Hematopoietic multipotent progenitor cell treated with erythropoietin and hydrocortisone succinate and interleukin-3 and kit ligand, for 6 days (in vitro differentiated cells): Measurements from ENCODE around the gene CALM3.
A peak's percentile ranks its signal among the peaks of the same experiment; 100 is the strongest.

Experiments used
- DNase-seq: peaks from one replicate; pipeline ENCODE4 v3.0.0-alpha.2; 2015

Gene CALM3

DNA sequence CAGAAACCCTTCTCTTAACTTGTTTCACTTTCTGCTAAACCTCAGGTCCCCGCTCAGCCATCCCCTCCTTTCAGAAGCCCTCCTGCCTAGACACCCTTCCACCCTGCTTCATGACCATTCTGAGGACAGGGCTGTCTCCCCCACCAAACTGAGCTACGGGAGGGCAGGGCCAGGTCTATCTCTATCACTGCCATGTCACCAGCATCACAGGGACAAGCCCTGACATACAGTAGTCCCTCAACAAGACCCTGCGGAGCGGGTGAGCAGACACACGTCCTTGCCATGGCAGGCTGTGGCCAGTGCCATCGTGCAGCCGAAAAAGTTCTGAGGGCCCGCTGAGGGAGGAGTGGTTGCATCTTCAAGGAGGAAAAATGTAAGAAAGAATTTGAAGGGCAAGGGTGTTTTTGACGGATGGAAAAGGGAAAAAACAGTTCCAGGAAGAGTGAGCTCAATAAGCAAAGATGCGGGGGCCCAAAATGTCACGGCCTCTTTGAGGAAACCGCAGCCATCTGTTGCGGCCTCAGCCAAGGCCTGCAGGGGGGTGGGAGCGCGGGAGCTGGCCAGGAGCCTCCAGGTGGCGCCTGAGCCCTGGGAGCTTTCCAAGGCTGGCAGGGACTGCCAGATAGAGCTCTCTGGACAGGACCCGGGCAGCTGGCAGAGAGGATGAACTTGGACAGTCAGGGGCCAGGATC lies 15.6 kb downstream of the CALM3 start:
- peak; percentile 71 for DNase-seq

DNA sequence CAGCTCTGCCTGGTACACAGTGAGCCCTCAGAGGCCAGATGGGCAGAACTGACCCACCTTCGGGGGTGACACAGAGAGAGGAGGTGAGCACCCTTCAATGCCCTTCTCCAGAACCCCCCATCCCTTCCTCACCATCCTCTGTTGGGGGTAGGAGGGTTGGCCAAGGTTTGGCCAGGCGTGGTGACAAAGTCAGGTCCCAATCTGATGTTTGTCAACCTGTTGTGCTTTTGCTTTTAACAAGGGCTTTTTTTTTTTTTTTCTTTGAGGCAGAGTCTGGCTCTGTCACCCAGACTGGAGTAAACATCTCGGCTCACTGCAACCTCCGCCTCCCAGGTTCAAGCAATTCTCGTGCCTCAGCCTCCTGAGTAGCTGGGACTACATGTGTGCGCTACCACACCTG lies 16.5 kb downstream of the CALM3 start:
- DNase-seq: no peak

DNA sequence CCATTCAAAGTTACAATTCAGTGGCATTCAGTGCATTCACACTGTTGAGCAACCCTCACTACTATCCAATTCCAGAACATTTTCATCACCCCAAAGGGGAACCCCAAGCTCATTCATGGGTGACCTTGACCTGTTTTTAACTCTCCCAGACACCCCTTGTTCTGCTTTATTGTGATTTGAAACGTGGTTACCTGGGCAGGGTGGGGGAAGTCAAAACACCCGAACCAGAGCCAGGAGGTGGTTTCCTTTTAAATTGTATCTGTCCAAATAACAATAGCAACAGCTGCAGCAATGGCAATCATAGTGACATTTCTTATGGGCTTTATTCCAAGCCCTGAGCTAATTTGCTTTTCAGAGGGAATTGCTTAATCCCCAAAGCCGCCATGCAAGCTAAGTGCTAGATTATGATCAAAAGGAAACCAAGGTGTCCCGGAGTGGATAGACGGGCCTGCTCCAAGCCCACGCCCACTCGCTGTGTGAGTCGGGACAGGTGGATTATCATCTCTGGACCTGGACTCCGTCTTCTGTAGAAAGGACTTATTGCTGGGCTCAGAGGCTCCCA lies 17.6 kb downstream of the CALM3 start:
- no peak for DNase-seq

DNA sequence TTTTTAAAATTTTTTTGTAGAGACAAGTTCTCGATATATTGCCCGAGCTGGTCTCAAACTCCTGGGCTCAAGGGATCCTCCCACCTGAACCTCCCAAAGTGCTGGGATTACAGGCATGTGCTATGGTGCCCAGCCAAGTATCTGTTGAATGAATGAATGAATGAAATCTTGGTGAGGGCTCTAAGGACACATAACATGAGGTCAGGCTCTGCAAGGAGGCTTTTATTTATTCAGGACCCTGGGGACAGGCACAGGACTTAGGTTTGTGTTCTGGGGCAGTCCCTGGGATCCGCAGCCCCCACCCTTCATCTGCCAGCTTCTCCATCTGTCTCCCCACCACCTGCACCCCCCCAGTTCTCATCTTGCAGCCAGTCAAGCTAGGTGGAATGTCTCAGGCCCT lies 19.1 kb downstream of the CALM3 start:
- DNase-seq: no peak

DNA sequence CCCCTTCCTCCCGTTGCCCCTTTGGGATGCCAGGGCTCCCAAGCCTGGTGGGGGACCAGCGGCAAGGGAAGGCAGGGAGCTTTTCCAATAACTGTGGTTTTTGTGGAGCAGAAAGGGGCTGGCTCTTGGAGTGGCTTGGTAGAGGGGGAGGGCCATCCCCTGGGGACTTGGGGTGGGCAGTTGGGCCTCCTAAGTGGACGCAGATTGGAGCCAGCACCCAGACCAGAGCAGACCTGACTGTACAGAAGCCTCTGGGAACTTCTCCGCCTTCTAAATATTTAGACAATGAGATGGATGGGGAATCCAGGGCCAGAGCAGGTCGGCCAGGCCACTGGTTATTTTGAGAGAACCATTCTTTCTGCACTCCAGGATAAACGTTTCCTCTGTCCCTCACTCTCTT lies 19.6 kb downstream of the CALM3 start:
- no peak for DNase-seq

DNA sequence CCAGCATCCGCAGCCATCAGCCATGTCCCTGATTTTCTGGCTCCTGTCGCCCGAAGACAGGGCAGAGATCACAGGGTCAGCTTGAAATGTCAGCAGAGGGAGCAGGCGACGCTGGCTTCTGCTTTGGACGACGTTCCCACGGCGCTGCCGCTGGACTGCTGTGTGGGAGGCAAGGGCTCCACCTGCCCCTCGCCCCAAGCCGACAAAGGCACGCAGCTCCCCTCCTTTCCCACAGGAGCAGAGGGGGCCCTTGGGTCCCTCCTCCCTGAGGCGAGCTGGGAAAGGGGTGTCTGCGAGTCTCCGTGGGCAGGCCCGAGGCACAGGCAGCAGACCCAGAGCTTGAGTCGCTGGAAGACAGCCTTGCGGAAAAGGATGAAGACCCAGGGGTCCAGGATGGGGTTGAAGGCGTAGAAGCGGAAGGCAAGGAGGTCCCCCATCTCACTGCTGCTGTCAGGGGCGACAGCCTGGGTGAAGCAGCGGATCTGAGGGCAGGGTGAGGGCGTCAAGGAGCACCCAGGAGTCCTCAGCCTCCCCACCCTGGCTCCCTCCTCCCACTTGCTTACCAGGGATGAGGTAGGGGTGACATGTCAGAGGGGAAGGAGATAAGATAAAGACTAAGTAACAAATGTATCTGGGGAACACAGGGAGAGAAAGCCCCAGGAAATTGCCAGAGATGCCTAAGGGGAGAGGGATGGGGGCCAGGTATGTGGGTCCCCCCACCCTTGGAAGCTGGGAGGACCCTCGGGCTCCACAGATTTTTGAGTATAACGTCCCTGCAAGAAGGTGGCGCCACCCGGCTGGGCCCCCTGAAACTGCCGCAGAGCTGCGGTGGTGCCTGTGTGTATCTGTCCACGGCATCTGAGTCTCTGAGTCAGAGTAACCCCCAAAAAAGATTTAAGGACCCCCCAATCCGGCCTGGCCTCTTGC lies 20.3 kb downstream of the CALM3 start:
- no peak for DNase-seq

DNA sequence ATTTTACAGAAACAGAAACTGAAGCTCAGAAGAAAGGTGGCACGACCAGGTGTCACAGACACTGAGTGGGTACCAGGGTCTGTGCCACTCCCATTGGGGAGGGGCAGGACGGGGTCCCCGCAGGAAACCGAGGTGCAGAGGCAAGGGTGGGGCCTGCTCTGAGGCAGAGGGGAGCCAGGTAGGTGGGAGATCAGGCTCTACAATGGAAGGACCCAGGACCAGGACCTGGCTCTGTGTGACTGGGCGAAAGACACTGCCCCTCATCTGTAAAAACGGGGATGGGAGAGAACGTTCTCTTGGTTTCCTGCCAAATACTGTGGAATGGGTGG lies 21.0 kb downstream of the CALM3 start:
- peak; percentile 25 for DNase-seq

DNA sequence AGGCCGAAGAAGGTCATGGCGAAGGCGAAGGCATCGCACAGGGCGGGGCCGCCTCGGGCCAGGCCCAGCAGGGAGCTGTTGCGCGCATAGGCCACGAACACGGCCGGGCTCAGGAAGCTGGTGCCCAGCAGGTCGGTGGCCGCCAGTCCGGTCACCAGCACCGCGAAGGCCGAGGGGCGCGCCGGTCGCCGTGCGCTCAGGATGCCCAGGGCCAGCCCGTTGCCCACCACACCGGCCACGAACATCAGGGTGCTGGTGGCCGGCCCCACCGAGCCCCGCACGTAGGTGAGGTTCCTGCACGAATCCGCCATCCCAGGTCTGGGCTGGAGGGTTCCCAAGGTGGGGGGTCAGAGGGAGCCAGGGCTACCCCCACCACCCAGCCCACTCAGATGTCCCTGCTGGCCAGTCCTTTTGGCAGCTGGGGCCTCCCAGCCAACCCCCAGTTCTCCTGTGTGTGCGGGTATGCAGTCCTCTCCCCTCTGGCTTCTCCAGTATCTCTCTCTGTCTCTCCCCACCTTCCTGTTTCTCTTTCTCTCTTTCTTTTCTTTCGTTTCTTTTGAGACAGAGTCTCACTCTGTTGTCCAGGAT lies 22.9 kb downstream of the CALM3 start:
- no peak for DNase-seq

DNA sequence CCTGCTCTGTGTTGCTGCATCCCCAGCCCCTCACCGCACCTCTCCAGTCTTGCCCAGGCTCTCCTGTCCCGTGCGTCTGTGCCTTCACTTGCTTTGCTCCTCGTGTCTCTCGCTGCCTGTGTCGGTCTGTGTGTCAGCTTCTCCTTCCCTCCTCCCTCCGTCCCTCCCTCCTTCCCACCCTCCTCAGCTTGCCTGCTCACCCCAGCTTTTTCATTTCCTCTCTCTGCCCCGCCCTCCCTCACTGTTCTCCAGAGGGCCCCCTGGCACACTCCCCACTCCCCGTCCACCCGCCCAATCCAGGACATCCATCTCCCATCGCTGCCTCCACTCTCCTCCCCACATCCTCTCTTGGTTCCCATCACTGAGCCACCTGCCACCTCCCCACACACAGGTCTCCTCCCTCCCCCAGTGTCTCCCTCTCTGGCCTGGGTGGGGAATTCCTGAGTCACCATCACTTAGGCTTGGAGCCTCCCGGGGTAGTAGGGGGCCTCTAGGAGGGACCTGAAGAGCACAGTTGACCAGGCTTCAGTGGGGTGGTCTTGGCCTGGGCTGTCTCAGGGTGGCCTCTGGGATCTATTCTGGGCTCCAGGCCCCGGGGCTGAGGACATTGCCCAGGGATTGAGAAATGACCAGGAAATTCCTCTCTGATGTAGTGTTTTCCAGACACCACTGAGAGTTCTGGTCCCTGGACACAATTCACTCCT lies 24.0 kb downstream of the CALM3 start, which contains the start of gene PTGIR:
TSS of gene PTGIR (minus strand) at position 132 of the 704 bp plus-strand sequence. CDS start 864 bp downstream, outside the sequence.
- DNase-seq: peak; percentile 61

DNA sequence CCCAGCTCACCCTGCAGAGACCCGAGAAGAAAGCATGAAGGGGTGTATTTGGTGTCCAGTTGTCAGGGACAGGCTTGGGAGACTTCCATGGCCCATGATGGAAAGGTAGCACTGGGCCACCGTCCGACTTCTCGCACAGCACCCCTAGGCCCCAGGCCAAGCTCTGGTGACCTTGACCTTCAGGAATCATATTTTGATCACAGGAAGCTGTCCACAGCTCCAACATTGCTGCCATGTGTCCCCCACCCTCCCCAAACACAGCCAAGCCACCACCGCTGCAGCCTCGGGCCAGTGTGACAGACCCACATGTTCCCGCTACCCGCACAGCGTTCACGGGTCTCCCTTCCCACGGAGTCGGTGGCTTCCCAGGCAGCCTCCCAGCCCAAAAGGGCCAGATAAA lies 24.6 kb downstream of the CALM3 start:
- DNase-seq: no peak

DNA sequence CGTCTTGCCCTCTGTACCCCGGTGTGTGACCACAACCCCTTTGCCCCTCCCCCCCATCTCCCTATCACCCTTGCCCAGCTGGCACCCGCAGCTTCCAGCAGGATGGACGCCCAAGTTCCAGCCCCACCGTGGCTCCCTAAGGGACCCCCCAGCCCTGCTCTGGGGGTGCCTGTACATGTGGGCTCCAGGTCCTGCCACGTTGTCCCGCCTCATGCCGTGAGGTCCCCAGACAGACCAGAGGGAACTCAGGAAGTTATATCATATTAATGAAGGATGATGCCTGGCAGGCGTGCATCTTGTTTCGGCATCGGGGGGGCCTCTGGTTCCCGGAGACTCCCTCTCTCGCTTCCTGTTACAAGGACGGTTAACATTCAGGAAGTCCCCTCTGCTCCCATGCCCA lies 25.3 kb downstream of the CALM3 start:
- DNase-seq: no peak

DNA sequence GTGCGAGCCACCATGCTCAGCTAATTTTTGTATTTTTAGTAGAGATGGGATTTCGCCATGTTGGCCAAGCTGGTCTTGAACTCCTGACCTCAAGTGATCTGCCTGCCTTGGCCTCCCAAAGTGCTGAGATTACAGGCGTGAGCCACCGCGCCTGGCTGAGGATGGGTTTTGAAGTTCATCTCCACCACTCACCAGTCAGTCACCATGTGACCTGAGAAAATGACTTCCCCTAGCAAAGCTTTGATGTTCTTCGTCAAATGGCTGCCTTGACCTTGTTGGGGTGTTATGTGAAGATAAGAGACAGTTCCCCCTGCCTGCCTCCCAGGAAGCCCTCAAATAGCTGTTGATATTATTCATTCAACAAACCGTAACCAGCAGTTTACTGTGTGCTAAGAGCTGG lies 27.8 kb downstream of the CALM3 start:
- peak; percentile 82 for DNase-seq

DNA sequence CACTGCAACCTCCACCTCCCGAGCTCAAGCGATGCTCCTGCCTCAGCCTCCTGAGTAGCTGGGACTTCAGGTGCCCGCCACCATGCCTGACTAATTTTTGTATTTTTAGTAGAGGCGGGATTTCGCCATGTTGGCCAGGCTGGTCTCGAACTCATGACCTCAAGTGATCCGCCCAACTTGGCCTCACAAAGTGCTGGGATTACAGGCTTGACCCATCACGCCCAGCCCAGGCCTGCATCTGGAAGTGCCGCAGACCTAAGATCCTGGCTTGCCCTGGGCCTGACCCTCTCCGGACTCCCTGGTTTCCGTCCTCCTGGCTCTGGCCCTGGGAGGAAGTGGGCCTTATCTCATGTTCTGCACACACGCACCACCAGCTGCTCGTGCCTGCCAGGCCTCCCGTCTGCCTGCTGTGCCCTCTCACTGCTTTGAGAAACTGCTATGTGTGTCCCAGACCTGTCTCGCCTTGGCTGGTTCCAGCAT lies 28.5 kb downstream of the CALM3 start:
- peak; percentile 94 for DNase-seq

DNA sequence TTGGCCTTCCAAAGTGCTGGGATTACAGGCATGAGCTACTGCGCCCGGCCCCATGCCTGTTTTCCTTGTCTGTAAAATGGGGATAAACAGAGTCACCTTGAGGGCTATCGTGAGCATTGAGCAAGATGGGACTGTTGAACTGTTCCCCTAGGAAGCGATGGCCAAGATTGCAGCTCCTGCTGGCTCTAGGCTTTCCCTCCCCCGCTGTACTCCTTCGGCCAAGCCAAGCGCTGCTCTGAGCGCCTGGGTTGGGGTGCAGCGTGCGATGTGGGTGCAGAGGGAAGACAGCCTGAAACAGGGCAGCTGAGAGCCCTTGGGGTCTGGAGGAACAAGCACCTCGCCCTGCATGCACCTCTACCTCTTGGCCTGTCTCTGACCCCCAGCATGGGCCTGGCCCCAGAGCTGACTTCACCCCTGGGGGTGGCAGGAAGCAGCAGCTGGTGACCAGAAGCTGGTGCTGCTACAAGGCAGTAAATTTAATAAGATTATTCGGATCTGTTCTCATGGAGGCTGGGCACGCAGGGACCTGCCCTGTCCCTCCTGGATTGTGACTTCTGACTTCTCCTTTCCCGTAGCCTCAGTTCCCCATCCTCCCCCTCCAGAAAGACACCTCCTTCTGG lies 29.6 kb downstream of the CALM3 start:
- no peak for DNase-seq

DNA sequence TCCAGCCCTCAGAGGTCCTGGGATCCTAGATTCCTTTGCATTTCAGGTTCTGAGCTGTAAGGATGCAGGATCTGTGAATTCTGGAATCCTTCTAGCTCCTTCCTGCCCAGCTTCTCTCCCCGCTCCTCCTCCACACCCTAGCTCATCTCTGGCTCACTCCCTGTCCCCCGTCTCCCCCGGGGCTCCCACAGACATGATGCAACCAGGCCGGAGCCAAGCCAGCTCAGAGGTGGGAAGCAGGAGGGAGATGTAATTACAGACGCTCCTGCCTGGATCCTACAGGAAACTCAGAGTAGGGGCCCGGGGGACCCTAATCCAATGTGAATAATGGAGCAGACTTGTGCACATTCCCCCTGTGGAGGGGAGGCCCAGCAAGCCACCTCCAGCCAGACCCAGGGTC lies 30.4 kb downstream of the CALM3 start:
- DNase-seq: no peak

DNA sequence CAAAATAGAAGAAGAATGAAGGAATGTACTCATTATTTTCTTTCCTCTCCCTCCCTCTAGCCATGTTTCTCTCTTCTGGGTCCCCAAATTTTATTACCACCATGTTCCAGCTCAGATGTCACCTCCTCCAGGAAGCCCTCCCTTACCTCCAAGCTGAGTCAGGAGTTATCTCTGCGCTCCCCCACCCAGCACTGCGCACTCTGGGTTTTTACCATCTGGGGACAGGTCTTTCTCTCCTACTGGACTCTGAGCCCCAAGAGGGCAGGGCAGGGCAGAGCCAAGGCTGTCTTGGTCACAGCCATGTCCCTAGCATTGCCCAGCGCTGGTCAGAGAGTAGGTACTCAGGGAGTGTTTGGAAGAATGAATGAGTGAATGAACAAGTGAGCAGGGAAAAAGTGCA lies 32.0 kb downstream of the CALM3 start:
- no peak for DNase-seq

DNA sequence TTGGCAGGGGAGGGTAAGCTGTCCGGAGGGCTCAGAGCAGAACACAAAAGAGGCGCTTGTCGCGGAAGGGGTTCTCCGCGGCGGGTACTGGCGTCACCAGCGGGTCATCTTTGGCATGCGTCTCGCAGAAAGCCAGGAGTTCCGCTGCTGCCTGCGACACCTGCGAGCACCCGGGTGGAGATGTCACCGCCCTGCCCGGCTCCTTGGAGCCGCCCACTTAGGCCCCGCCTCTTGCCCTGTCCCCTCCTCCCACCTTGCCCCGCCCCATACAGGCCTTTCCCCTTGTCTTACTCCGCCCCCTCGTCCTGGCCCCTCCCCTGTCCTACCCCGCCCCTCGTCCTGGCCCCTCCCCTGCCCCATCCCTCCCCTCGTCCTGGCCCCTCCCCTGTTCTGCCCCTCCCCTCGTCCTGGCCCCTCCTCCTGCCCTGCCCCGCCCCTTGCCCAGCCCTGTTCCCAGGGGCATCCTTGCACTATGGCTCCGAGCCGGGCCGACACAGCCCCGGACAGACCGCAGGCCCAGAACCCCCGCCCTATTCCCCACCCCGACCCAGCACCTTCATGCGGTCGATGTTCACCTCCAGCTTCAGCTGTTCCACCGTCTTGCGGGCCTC lies 33.0 kb downstream of the CALM3 start:
- peak; percentile 96 for DNase-seq

DNA sequence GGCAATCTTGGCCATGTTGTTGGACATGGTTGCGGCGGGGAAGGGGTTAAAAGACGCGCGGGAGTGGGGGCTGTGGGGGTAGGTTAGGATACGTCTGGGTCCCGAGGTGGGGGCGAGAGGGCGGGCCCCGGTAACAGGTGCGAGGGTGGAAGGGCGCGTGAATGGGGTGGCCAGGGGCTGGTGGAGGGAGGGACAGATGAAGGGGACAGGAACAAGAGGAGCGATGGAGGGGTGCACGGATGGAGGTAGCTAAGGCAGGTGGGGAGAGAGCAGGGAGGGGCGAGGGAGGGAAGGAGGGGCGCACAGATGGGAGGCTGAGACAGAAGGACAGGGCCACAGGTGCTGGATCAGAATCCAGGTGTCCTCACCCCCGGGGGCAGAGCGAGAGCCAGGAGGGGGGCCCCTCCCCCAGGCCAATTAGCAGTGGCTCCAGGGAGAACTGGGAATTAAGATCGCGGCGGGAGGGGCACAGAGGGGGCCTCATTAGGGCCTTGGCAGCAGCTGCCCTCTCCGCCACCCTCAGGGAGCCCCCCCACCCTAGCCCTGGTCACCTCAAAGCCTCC lies 33.6 kb downstream of the CALM3 start:
- no peak for DNase-seq

DNA sequence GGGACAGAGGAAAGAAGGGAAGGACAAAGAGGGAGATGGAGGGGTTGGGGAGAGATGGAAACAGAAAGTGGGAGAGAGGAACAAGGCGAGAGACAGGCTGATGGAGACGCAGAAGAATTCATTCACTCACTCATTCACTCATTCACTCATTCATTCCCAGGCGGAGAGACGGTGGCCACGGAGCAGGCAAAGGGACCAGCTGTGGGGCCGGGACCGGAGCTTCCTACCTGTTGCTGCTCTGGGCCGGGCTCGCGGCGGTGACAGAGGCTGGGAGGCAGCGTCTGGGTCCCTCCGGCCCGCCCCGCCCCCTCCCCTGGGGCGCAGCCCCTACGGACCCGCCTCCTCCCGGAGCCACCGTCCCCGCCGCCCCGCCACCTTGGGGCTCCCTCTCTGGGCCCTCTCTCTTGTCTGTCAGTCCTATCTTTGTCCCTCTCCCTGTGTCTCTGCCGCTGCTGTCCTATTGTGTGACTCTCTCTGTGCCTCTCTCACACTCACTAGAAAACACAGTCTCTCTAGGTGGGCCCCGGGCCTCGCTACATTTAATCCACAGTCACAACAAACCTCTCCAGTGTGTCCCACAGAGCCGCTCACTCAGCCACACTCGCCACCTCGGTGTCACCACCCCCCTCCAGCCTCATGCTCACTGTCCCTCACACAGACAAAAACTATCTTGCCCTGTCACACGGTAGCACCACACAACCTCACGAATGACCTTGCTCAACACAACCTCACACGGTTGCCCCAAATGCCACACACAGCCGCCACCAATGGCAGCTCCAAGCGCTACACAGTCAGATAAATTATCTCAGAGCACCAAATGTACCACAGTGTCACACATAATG lies 35.0 kb downstream of the CALM3 start, which contains the start of gene GNG8:
TSS of gene GNG8 (minus strand) at position 283 of the 842 bp plus-strand sequence. CDS start 1,520 bp downstream, outside the sequence.
- peak; percentile 73 for DNase-seq

DNA sequence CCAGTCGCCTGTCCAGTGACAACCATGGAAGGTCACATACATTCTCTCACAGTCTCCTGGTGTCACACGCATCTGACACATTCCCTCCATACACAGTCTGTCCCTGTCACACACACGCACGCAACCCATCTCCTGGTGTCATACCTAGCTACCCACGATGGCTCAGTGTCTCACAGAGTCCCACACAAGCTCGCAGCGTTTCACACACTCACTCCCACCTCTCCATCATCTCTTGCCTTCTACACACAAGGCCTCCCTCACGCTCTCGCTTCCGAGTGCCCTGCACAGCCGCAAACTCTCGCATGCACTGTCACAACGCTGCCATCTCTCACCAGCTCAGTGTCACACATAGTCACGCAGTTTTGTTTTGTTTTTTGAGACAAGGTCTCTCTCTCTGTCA lies 36.1 kb downstream of the CALM3 start:
- no peak for DNase-seq
